Mesenchymal stem cell (in vitro differentiated cells and primary cell): ENCODE data around the gene SPRYD4.
"Not testable (repeated sequence)": the region's sequence is repeated elsewhere in the genome, so short reads cannot be mapped to it uniquely, and the experiment has no call there.

Experiments
- DNase-seq: peaks from one replicate; pipeline ENCODE4 v3.0.0-alpha.2; 2013
- H2AFZ ChIP-seq: one replicate; pipeline ENCODE4 v1.6.1; 2013; ENCODE audit warnings: low read depth, mild to moderate bottlenecking, control low read depth, inconsistent platforms, low read length, moderate library complexity
- H2AK5ac ChIP-seq: 2 replicates; pipeline ENCODE4 v1.6.1; 2013; ENCODE audit warnings: low read length, moderate library complexity, mild to moderate bottlenecking, inconsistent platforms; ENCODE audit not compliant: severe bottlenecking
- H2BK120ac ChIP-seq: one replicate; pipeline ENCODE4 v1.6.1; 2013; ENCODE audit warnings: low read depth, mild to moderate bottlenecking, inconsistent platforms, low read length, moderate library complexity
- H2BK12ac ChIP-seq, 2 experiments: one replicate each; pipeline ENCODE4 v1.6.1; 2013; ENCODE audit warnings: inconsistent platforms in 2 of 2, low read length in 2 of 2, mild to moderate bottlenecking in 2 of 2, moderate library complexity in 2 of 2, control low read depth in 1 of 2
- H2BK15ac ChIP-seq: one replicate; pipeline ENCODE4 v1.6.1; 2013; ENCODE audit warnings: mild to moderate bottlenecking, low read depth, inconsistent platforms; ENCODE audit not compliant: poor library complexity, severe bottlenecking
- H2BK5ac ChIP-seq: 2 replicates; pipeline ENCODE4 v1.6.1; 2013; ENCODE audit warnings: low read depth, mild to moderate bottlenecking, low read length, control low read depth, inconsistent platforms; ENCODE audit not compliant: poor library complexity, severe bottlenecking
- H3K14ac ChIP-seq, 2 experiments: one replicate each; pipeline ENCODE4 v1.6.1; 2013; ENCODE audit warnings: inconsistent platforms in 2 of 2, low read length in 2 of 2, control low read depth in 1 of 2, mild to moderate bottlenecking in 1 of 2, moderate library complexity in 1 of 2
- H3K18ac ChIP-seq, 2 experiments: one replicate each; pipeline ENCODE4 v1.6.1; 2013; ENCODE audit warnings: inconsistent platforms in 2 of 2, low read length in 2 of 2, control low read depth in 1 of 2, low read depth in 1 of 2, mild to moderate bottlenecking in 1 of 2
- H3K23ac ChIP-seq, 2 experiments: one replicate each; pipeline ENCODE4 v1.6.1; 2013; ENCODE audit warnings: inconsistent platforms in 2 of 2, low read length in 2 of 2, mild to moderate bottlenecking in 2 of 2, moderate library complexity in 2 of 2, control low read depth in 1 of 2
- H3K27ac ChIP-seq: 2 replicates; pipeline ENCODE4 v1.5.1; 2013; ENCODE audit warnings: mild to moderate bottlenecking, moderate library complexity, low read length, control low read depth, inconsistent platforms; ENCODE audit not compliant: poor library complexity, severe bottlenecking
- H3K27me3 ChIP-seq, 2 experiments: 2 replicates each; pipeline versions ENCODE4 v1.6.1 to v1.7.0; 2013; ENCODE audit warnings: low read length in 2 of 2, mild to moderate bottlenecking in 2 of 2, moderate library complexity in 2 of 2, control low read depth in 1 of 2, inconsistent platforms in 1 of 2; ENCODE audit not compliant: control insufficient read depth in 1 of 2, insufficient read depth in 1 of 2
- H3K36me3 ChIP-seq, 2 experiments: 2 replicates each; pipeline versions ENCODE4 v1.6.1 to v1.7.0; 2013; ENCODE audit warnings: low read length in 2 of 2, control low read depth in 1 of 2, inconsistent platforms in 1 of 2, low read depth in 1 of 2, mild to moderate bottlenecking in 1 of 2; ENCODE audit not compliant: insufficient read depth in 2 of 2, control insufficient read depth in 1 of 2
- H3K4ac ChIP-seq, 2 experiments: one replicate each; pipeline ENCODE4 v1.6.1; 2013; ENCODE audit warnings: inconsistent platforms in 2 of 2, low read length in 2 of 2, mild to moderate bottlenecking in 2 of 2, moderate library complexity in 2 of 2, control low read depth in 1 of 2, low read depth in 1 of 2
- H3K4me1 ChIP-seq: 2 replicates; pipeline ENCODE4 v1.6.1; 2013; ENCODE audit warnings: low read depth, low read length, control low read depth; ENCODE audit not compliant: control insufficient read depth, insufficient read depth
- H3K4me2 ChIP-seq: 2 replicates; pipeline ENCODE4 v1.6.1; 2013; ENCODE audit warnings: low read length, mild to moderate bottlenecking, inconsistent platforms; ENCODE audit not compliant: poor library complexity, severe bottlenecking
- H3K4me3 ChIP-seq, 2 experiments: 2 replicates each; pipeline versions ENCODE4 v1.5.1 to v1.7.0; 2013; ENCODE audit warnings: low read length in 2 of 2, mild to moderate bottlenecking in 2 of 2, control low read depth in 1 of 2, low read depth in 1 of 2; ENCODE audit not compliant: insufficient read depth in 1 of 2
- H3K79me1 ChIP-seq: replicated peaks from 2 replicates; pipeline ENCODE4 v1.6.1; 2013; ENCODE audit warnings: mild to moderate bottlenecking, control low read depth, low read length, inconsistent platforms; ENCODE audit not compliant: poor library complexity, severe bottlenecking
- H3K9ac ChIP-seq: 2 replicates; pipeline ENCODE4 v1.7.0; 2013; ENCODE audit warnings: mild to moderate bottlenecking, low read length, moderate library complexity
- H3K9me3 ChIP-seq: 2 replicates; pipeline ENCODE4 v1.7.0; 2013; ENCODE audit warnings: mild to moderate bottlenecking, low read length; ENCODE audit not compliant: control insufficient read depth
- H4K8ac ChIP-seq: one replicate; pipeline ENCODE4 v1.6.1; 2013; ENCODE audit warnings: inconsistent platforms, mild to moderate bottlenecking, low read length, moderate library complexity
- H4K91ac ChIP-seq: one replicate; pipeline ENCODE4 v1.6.1; 2013; ENCODE audit warnings: mild to moderate bottlenecking, low read length, inconsistent platforms
- WGBS: methylation state at CpG from one replicate; pipeline ENCODE4 v1.1.7; 2013; ENCODE audit warnings: mixed read lengths; 5-methylcytosine and 5-hydroxymethylcytosine counted together

The SPRYD4 gene

DNA sequence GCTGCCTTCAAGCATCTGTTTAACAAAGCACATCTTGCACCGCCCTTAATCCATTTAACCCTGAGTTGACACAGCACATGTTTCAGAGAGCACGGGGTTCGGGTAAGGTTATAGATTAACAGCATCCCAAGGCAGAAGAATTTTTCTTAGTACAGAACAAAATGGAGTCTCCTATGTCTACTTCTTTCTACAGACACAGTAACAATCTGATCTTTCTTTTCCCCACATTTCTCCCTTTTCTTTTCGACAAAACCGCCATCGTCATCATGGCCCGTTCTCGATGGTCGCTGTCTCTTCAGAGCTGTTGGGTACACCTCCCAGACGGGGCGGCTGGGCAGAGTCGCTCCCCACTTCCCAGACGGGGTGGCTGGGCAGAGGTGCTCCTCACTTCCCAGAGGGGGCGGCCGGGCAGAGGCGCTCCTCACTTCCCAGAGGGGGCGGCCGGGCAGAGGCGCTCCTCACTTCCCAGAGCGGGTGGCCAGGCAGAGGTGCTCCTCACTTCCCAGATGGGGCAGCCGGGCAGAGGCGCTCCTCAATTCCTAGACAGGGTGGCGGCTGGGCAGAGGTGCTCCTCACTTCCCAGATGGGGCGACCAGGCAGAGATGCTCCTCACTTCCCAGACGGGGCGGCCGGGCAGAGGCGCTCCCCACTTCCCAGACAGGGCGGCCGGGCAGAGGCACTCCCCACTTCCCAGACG is 25.2 kb downstream of the SPRYD4 start:
- H3K23ac ChIP-seq, H3K36me3 ChIP-seq, H2BK15ac ChIP-seq, DNase-seq, H3K4me1 ChIP-seq, H4K91ac ChIP-seq, H3K18ac ChIP-seq, H4K8ac ChIP-seq, H2BK5ac ChIP-seq, H3K14ac ChIP-seq, H3K79me1 ChIP-seq, H2AFZ ChIP-seq, H3K4me2 ChIP-seq, H3K4ac ChIP-seq, H2BK120ac ChIP-seq, H2AK5ac ChIP-seq, H3K9me3 ChIP-seq, H3K27ac ChIP-seq, H3K4me3 ChIP-seq, H2BK12ac ChIP-seq, H3K9ac ChIP-seq: not testable (repeated sequence)
- WGBS = 89% methylated on average over 31 of the region's 31 CpGs
- H3K27me3 ChIP-seq = peaks cover 32 to 41% of the 10 kb centered on the region in 2 experiments

- not testable (repeated sequence) for H3K14ac ChIP-seq, H2BK12ac ChIP-seq
Observed at GRCh38 chr12:56494106-56494415, 25.7 kb downstream of the SPRYD4 start.

GRCh38 chr12:56494481-56494880 is 26.1 kb downstream of the SPRYD4 start:
- not testable (repeated sequence) for H3K79me1 ChIP-seq, H3K4me2 ChIP-seq, H4K91ac ChIP-seq, H3K9ac ChIP-seq, H3K4ac ChIP-seq, DNase-seq, H2BK5ac ChIP-seq, H2AK5ac ChIP-seq, H2BK12ac ChIP-seq, H3K27ac ChIP-seq, H2BK15ac ChIP-seq, H3K14ac ChIP-seq, H2BK120ac ChIP-seq, H3K4me1 ChIP-seq, H2AFZ ChIP-seq, H3K18ac ChIP-seq, H3K9me3 ChIP-seq, H3K36me3 ChIP-seq, H4K8ac ChIP-seq, H3K4me3 ChIP-seq, H3K23ac ChIP-seq
- WGBS = 96% methylated on average over 25 of the region's 27 CpGs
- H3K27me3 ChIP-seq = peaks cover 23 to 31% of the 10 kb centered on the region in 2 experiments

More at GRCh38 chr12:56494106-56494415, 25.7 kb downstream of the SPRYD4 start:
- WGBS = 94% methylated on average over 14 of the region's 15 CpGs
- H2BK15ac ChIP-seq, H3K23ac ChIP-seq, H3K9me3 ChIP-seq, H3K4me1 ChIP-seq, H3K36me3 ChIP-seq, H4K8ac ChIP-seq, H2AK5ac ChIP-seq, H4K91ac ChIP-seq, H3K27ac ChIP-seq, H3K4me3 ChIP-seq, H2BK120ac ChIP-seq, H2BK5ac ChIP-seq, H3K4me2 ChIP-seq, H2AFZ ChIP-seq, DNase-seq, H3K4ac ChIP-seq, H3K18ac ChIP-seq, H3K9ac ChIP-seq, H3K79me1 ChIP-seq: not testable (repeated sequence)
- H3K27me3 ChIP-seq = peaks cover 27 to 36% of the 10 kb centered on the region in 2 experiments

DNA sequence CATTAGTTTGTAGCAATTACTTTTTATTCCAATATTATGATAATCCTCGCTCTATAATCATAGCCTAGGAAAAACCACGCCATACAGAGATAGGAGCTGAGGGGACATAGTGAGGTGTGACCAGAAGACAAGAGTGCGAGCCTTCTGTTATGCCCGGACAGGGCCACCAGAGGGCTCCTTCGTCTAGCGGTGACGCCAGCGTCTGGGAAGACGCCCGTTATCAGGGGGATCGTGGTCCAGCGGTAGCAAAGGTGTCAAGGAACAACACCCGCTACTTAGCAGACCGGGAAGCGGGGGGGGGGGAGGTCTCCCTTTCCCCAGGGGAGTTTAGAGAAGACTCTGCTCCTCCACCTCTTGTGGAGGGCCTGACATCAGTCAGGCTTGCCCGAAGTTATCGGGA is 28.3 kb downstream of the SPRYD4 start:
- H4K8ac ChIP-seq, H2AFZ ChIP-seq, H3K23ac ChIP-seq, H4K91ac ChIP-seq, H3K4ac ChIP-seq, H3K27ac ChIP-seq, H3K79me1 ChIP-seq, H3K4me1 ChIP-seq, H3K36me3 ChIP-seq, H3K9me3 ChIP-seq, H3K14ac ChIP-seq, H3K18ac ChIP-seq, H2BK15ac ChIP-seq, H2BK12ac ChIP-seq, H2AK5ac ChIP-seq, H2BK120ac ChIP-seq, H2BK5ac ChIP-seq: not testable (repeated sequence)
- 0% methylated on average over 9 of the region's 17 CpGs for WGBS
- Histone ChIP-seq H3K4me3 (peak overlapping the region in 1 of 2 experiments; percentile 44), H3K27me3 (peaks cover 4 to 13% of the 10 kb centered on the region in 2 experiments), H3K9ac (peak overlapping the region; percentile 32), H3K4me2 (peak overlapping the region; percentile 47)
- DNase-seq = peak; percentile 46
